Measurements from ENCODE around the gene RAB11FIP4.

- TF ChIP-seq RFX5 (IDR thresholded peaks at IDR 0.05; ENCODE audit: low read length) (no peak), CTCF (IDR thresholded peaks at IDR 0.05) (no peak), RXRA (IDR thresholded peaks at IDR 0.05; ENCODE audit: borderline replicate concordance, low read depth) (no peak)
Observed at GRCh38 chr17:31392002-31392855, 754 bp downstream of the RAB11FIP4 start.
